ENCODE data around the gene DACH1.

- TF ChIP-seq TOX (CRISPR knock-in tag; IDR thresholded peaks at IDR 0.05; ENCODE audit: borderline replicate concordance): no peak
- TF ChIP-seq, protein P1, sequence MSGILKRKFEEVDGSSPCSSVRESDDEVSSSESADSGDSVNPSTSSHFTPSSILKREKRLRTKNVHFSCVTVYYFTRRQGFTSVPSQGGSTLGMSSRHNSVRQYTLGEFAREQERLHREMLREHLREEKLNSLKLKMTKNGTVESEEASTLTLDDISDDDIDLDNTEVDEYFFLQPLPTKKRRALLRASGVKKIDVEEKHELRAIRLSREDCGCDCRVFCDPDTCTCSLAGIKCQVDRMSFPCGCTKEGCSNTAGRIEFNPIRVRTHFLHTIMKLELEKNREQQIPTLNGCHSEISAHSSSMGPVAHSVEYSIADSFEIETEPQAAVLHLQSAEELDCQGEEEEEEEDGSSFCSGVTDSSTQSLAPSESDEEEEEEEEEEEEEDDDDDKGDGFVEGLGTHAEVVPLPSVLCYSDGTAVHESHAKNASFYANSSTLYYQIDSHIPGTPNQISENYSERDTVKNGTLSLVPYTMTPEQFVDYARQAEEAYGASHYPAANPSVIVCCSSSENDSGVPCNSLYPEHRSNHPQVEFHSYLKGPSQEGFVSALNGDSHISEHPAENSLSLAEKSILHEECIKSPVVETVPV (CRISPR knock-in tag; IDR thresholded peaks at IDR 0.05): no peak
- TF ChIP-seq PATZ1 (CRISPR knock-in tag; IDR thresholded peaks at IDR 0.05; ENCODE audit: borderline replicate concordance): no peak
- no peak for TF ChIP-seq ZNF565 (CRISPR knock-in tag; conservative IDR thresholded peaks at IDR 0.05; ENCODE audit: low read depth)
- TF ChIP-seq CSDC2 (CRISPR knock-in tag; IDR thresholded peaks at IDR 0.05): no peak
- TF ChIP-seq RARB (CRISPR knock-in tag; IDR thresholded peaks at IDR 0.05): no peak
- TF ChIP-seq ESRRG (CRISPR knock-in tag; IDR thresholded peaks at IDR 0.05): no peak
- TF ChIP-seq ZFP30 (CRISPR knock-in tag; IDR thresholded peaks at IDR 0.05): no peak
- no peak for TF ChIP-seq ZNF70 (CRISPR knock-in tag; IDR thresholded peaks at IDR 0.05)
- TF ChIP-seq BACH2 (CRISPR knock-in tag; IDR thresholded peaks at IDR 0.05; ENCODE audit: borderline replicate concordance): no peak
- TF ChIP-seq, protein P2, sequence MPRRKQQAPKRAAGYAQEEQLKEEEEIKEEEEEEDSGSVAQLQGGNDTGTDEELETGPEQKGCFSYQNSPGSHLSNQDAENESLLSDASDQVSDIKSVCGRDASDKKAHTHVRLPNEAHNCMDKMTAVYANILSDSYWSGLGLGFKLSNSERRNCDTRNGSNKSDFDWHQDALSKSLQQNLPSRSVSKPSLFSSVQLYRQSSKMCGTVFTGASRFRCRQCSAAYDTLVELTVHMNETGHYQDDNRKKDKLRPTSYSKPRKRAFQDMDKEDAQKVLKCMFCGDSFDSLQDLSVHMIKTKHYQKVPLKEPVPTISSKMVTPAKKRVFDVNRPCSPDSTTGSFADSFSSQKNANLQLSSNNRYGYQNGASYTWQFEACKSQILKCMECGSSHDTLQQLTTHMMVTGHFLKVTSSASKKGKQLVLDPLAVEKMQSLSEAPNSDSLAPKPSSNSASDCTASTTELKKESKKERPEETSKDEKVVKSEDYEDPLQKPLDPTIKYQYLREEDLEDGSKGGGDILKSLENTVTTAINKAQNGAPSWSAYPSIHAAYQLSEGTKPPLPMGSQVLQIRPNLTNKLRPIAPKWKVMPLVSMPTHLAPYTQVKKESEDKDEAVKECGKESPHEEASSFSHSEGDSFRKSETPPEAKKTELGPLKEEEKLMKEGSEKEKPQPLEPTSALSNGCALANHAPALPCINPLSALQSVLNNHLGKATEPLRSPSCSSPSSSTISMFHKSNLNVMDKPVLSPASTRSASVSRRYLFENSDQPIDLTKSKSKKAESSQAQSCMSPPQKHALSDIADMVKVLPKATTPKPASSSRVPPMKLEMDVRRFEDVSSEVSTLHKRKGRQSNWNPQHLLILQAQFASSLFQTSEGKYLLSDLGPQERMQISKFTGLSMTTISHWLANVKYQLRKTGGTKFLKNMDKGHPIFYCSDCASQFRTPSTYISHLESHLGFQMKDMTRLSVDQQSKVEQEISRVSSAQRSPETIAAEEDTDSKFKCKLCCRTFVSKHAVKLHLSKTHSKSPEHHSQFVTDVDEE (CRISPR knock-in tag; IDR thresholded peaks at IDR 0.05): no peak
Observed at GRCh38 chr13:71485913-71486312, 381.1 kb downstream of the DACH1 start.

Measured in SK-N-SH treated with all-trans-retinoic acid at 6 μM for 48 hours (cell line).